Lower lobe of right lung (tissue), 2 donors: ENCODE measurements around the gene PROCR. TPM values are rescaled to one million over a fixed set of nuclear protein-coding genes. Genes with fewer than 3 reads are reported as not detected.
"Not testable (repeated sequence)": the region's sequence is repeated elsewhere in the genome, so short reads cannot be mapped to it uniquely, and the experiment has no call there.

ENCODE experiments used
- ATAC-seq, 2 donors: fragments of 200-7000 bp; cut with Tn5 transposase; one replicate each; pipeline ENCODE4 v1.9.1; 2020 to 2022; ENCODE audit warnings: mild to moderate bottlenecking in 2 of 2, moderate library complexity in 2 of 2
- DNase-seq: peaks from one replicate; pipeline ENCODE4 v3.0.0-alpha.2; 2020
- H3K27ac ChIP-seq: fragments of 200-600 bp; one replicate; pipeline ENCODE4 v1.8.0; 2022
- H3K27me3 ChIP-seq: fragments of 200-600 bp; one replicate; pipeline ENCODE4 v1.8.0; 2022; ENCODE audit warnings: low read depth
- H3K36me3 ChIP-seq: fragments of 200-600 bp; one replicate; pipeline ENCODE4 v1.8.0; 2022; ENCODE audit warnings: mild to moderate bottlenecking
- H3K4me1 ChIP-seq: fragments of 200-600 bp; one replicate; pipeline ENCODE4 v1.8.0; 2022
- H3K4me3 ChIP-seq: fragments of 200-600 bp; one replicate; pipeline ENCODE4 v1.8.0; 2022; ENCODE audit warnings: mild to moderate bottlenecking
- H3K9me3 ChIP-seq: fragments of 200-600 bp; one replicate; pipeline ENCODE4 v1.8.0; 2022
- intact Hi-C: fragments of 100-400 bp; cut with DNase I; formaldehyde crosslinking; loops from one replicate; pipeline ENCODE4 v1.11.0; 2022
- total RNA-seq: library from RNA; stranded (reverse); fragmentation: NEBNext Ultra II Directional; extraction: Animal tissue kit (Norgen Biotek cat#: 25700); gene quantifications from one replicate; pipeline ENCODE4 v1.2.1, GENCODE V29; 2021
- TF ChIP-seq, protein P1 (sequence below): fragments of 200-600 bp; IDR thresholded peaks from one replicate; pipeline ENCODE4 v1.8.0; 2022; ENCODE audit warnings: antibody characterized with exemption, mild to moderate bottlenecking
- donor health status: DM: no; HTN: yes; CAD: no; lungs with severe emphysema.

The PROCR gene
- total RNA-seq, 1 donor from 2014 or later = 15.7 TPM

DNA sequence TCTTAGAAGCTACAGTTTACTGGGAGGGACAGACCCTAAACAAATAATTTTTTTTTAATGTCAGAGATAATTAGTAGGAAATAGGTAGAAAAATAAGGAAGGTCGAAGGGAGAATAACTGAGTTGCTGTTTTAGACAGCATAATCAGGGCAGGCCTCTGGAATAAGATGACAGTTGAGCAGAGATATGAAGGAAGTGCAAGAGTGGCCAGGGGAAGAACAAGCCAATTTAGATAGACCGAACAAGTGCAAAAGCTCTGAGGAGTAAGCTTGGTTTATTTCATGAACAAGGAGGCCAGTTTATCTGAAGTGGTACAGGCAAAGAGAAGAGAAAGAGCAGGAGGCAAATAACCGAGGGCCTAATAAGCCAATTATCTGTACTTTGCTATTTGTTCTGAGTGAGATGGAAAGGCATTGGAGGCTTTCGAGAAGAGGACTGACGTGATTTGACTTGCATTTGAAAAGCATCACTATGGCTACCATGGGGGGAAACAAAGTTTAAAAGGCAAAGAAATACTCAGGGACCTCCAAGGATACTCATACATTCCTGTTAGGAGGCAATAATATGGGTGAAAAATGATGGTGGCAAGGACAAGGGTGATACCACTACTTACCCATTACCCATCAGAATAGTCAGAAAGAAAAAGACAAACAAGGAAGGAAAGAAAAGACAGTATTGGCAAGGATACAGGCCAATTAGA is 19.7 kb downstream of the PROCR start:
- peaks cover 29% of the 10 kb centered on the region for H3K4me1 ChIP-seq
- peaks cover 6% of the 10 kb centered on the region for H3K9me3 ChIP-seq
- TF ChIP-seq, protein P1, sequence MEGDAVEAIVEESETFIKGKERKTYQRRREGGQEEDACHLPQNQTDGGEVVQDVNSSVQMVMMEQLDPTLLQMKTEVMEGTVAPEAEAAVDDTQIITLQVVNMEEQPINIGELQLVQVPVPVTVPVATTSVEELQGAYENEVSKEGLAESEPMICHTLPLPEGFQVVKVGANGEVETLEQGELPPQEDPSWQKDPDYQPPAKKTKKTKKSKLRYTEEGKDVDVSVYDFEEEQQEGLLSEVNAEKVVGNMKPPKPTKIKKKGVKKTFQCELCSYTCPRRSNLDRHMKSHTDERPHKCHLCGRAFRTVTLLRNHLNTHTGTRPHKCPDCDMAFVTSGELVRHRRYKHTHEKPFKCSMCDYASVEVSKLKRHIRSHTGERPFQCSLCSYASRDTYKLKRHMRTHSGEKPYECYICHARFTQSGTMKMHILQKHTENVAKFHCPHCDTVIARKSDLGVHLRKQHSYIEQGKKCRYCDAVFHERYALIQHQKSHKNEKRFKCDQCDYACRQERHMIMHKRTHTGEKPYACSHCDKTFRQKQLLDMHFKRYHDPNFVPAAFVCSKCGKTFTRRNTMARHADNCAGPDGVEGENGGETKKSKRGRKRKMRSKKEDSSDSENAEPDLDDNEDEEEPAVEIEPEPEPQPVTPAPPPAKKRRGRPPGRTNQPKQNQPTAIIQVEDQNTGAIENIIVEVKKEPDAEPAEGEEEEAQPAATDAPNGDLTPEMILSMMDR = no peak
- intact Hi-C loops = no loop called here
- H3K27me3 ChIP-seq = no peaks in the 10 kb centered on the region
- DNase-seq (no peak), ATAC-seq (no peak)
- no peaks in the 10 kb centered on the region for H3K36me3 ChIP-seq
- no peak overlapping the region for H3K27ac ChIP-seq
- H3K4me3 ChIP-seq = no peak overlapping the region

DNA sequence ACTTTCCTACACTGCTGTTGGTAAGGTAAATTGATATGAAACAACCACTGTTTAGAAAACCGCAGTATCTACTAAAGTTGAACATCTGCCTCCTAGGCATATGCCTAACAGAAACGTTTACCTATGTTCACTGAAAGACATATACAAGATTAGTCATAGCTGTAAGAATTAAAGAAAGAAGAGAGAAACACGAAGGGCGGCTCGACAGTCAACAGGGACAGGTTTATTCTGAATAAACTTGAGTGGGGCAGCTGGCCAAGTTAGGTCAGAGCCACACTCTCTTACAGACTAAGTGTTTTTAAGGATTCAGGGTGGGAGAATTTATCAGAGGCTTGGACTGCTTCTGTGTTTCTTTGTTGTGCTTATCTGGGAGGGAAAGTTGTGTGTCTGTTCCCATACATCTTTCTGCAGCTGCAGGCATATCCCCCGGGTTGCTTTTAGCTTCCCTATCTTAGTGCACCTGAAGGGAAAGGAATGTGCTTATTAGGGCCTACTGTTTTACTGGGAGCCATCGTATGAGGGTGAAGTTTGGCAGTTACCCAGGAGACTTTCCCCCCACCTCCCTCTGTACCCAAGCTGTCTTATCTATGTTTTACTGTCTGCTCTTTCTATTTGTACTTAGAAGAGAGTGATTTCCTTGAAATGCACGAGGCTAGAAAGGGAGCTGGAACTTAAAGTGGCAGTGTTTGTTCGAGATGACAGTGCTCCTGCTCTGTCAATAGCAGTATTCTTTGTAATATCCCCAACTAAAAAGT is 20.4 kb downstream of the PROCR start:
- no peak overlapping the region for H3K27ac ChIP-seq
- intact Hi-C loops = no loop called here
- peaks cover 6% of the 10 kb centered on the region for H3K9me3 ChIP-seq
- H3K4me1 ChIP-seq = peaks cover 29% of the 10 kb centered on the region
- ATAC-seq = peak in 1 of 2 donors; percentile 21
- DNase-seq = no peak
- no peaks in the 10 kb centered on the region for H3K27me3 ChIP-seq
- TF ChIP-seq, protein P1 = no peak
- H3K36me3 ChIP-seq = no peaks in the 10 kb centered on the region
- H3K4me3 ChIP-seq = no peak overlapping the region

DNA sequence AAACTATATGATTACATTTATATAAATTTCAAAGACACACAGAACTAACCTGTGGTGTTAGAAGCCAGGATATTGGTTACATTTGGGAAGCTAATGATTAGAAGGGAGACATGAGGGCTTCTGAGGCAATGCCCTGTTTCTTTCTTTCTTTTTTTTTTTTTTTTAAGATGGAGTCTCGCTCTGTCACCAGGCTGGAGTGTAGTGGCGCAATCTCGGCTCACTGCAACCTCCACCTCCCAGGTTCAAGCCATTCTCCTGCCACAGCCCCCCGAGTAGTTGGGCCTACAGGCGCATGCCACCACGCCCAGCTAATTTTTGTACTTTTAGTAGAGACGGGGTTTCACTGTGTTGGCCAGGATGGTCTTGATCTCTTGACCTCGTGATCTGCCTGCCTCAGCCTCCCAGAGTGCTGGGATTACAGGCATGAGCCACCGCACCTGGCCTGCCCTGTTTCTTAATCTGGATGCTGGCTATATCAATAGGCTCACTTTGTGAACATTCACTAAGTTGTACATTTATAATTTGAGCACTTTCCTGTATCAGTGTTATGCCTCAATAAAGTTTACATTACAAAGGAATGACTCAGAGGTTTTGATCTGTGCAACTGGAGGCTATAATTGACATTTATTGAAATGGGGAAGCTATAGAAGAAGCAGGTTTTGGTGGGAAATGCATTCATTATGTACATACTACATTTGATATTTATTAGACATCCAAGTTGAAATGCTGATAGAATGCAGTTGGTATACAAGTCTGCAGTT is 21.3 kb downstream of the PROCR start:
- H3K4me3 ChIP-seq, H3K27me3 ChIP-seq, H3K9me3 ChIP-seq, ATAC-seq, intact Hi-C loops, H3K36me3 ChIP-seq, DNase-seq, H3K27ac ChIP-seq: not testable (repeated sequence)
- peaks cover 22% of the 10 kb centered on the region for H3K4me1 ChIP-seq

DNA sequence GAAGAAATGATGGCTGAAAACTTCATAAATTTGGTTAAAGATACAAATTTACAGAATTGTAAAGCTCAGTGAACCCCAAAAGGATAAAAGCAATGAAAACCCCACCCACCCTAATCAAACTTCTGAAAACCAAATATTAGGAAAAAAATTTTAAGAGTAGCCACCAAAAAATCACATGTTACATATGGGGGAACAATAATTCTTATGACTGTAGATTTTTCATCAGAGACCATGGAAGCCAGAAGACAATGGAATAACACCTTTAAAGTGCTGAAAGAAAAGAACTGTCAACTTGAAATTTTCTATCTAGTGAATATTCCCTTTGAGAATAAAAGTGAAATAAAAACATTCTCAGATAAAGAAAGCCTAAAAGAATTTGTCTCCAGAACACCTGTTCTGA is 24.4 kb downstream of the PROCR start:
- ATAC-seq (no peak), DNase-seq (no peak)
- intact Hi-C loops = no loop called here
- TF ChIP-seq, protein P1 = no peak
- Histone ChIP-seq H3K4me3 (no peak overlapping the region), H3K9me3 (peaks cover 6% of the 10 kb centered on the region), H3K27ac (no peak overlapping the region), H3K27me3 (no peaks in the 10 kb centered on the region), H3K4me1 (peaks cover 16% of the 10 kb centered on the region), H3K36me3 (no peaks in the 10 kb centered on the region)

DNA sequence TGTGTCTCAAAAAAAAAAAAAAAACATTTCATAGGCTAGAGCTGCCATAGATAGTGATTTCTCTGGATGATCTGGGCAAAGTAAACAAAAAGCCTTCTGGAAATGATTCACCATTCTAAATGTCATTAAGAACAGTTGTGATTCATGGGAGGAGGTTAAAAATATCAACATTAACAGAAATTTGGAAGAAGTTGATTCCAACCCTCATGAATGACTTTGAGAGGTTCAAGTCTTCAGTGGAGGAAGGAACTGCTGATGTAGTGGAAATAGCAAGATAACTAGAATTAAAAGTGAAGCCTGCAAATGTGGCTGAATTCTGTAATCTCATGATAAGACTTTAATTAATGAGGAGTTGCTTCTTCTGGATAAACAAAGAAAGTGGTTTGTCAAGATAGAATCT is 27.9 kb downstream of the PROCR start:
- no peaks in the 10 kb centered on the region for H3K4me1 ChIP-seq
- H3K27me3 ChIP-seq = no peaks in the 10 kb centered on the region
- intact Hi-C loops = loop anchor here (5.0 kb wide), 1 partner anchor 42 kb away; no protein-coding TSS in a partner anchor
- DNase-seq (no peak), ATAC-seq (no peak)
- no peak overlapping the region for H3K27ac ChIP-seq
- no peak overlapping the region for H3K4me3 ChIP-seq
- H3K36me3 ChIP-seq = no peaks in the 10 kb centered on the region
- peaks cover 6% of the 10 kb centered on the region for H3K9me3 ChIP-seq
- TF ChIP-seq, protein P1 = no peak
